Esophagus muscularis mucosa (tissue), 4 donors: ENCODE data around the gene TERT.

Experiments
- EP300 ChIP-seq: sonication (generic); formaldehyde crosslinking; IDR thresholded peaks from one replicate; pipeline ENCODE4 v1.6.1; 2017; ENCODE audit warnings: antibody characterized with exemption
- POLR2AphosphoS5 ChIP-seq, 2 donors: sonication (generic); formaldehyde crosslinking; IDR thresholded peaks; one replicate each; pipeline ENCODE4 v1.6.1; 2017; ENCODE audit warnings: antibody characterized with exemption in 2 of 2
- TF ChIP-seq, protein P1 (sequence below), 3 experiments: fragments of 200-600 bp in 2 of 3; fragments of 450-650 bp in 1 of 3; sonication (generic) in 2 of 3; IDR thresholded peaks; one replicate each; pipeline ENCODE4 v1.5.1; 2017 to 2019; ENCODE audit warnings: antibody characterized with exemption in 3 of 3, mild to moderate bottlenecking in 2 of 3, moderate library complexity in 1 of 3

DNA sequence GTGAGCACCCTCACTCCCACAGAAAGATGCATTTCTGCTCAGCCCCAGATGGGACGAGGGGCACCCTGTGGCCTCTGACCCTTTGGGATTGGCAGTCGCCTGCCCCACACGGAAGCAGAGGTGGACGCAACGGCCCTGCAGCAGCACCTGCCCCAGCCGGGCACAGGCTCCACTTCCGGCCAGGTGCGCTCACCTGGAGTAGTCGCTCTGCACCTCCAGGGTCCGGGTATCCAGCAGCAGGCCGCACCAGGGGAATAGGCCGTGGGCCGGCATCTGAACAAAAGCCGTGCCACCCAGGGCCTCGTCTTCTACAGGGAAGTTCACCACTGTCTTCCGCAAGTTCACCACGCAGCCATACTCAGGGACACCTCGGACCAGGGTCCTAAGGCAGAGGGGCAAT lies 30.7 kb downstream of the TERT start:
- TF ChIP-seq, protein P1, sequence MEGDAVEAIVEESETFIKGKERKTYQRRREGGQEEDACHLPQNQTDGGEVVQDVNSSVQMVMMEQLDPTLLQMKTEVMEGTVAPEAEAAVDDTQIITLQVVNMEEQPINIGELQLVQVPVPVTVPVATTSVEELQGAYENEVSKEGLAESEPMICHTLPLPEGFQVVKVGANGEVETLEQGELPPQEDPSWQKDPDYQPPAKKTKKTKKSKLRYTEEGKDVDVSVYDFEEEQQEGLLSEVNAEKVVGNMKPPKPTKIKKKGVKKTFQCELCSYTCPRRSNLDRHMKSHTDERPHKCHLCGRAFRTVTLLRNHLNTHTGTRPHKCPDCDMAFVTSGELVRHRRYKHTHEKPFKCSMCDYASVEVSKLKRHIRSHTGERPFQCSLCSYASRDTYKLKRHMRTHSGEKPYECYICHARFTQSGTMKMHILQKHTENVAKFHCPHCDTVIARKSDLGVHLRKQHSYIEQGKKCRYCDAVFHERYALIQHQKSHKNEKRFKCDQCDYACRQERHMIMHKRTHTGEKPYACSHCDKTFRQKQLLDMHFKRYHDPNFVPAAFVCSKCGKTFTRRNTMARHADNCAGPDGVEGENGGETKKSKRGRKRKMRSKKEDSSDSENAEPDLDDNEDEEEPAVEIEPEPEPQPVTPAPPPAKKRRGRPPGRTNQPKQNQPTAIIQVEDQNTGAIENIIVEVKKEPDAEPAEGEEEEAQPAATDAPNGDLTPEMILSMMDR (IDR thresholded peaks at IDR 0.05): no peak
- TF ChIP-seq POLR2AphosphoS5 (IDR thresholded peaks at IDR 0.05) (no peak), EP300 (no peak)
